ENCODE data around the gene DTX3L.

DNA sequence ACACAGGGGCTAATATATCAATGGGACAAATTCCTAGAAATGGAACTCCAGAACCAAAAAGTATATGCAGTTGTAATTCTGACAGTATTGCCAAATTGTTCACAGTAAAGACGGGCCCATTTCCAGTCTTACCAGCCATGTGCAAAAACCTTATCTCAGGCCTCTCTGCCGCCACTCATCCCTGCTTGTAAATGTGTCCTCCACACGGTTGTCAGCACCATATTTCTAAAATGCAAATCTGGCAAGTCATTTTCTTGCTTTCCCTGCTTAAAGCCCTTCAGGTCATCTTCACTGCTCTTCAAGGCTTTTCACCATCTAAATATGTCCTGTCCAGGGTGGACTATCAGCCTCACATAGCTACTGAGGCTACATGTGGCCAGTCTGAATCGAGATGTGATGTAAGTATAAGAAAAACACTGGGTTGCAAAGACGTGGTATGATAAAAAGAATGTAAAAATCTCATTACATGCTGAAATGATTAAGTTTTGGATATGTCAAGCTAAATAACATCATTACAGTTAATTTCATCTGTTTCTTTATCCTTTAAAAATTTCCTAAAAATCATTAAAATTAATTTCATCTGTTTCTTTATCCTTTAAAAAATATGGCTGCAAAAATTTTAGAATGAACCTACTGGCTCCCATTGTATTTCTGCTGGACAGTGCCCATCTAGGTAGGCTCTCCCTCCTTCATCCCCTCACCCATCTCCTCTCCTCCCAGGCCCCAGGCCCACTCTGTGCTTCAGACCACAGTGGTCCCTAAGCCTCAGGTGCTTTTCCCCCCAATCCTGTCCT lies 1.0 kb upstream of the DTX3L start:
- TF ChIP-seq EZH2 (IDR thresholded peaks at IDR 0.05; ENCODE audit: borderline replicate concordance): no peak
- TF ChIP-seq, protein P1, sequence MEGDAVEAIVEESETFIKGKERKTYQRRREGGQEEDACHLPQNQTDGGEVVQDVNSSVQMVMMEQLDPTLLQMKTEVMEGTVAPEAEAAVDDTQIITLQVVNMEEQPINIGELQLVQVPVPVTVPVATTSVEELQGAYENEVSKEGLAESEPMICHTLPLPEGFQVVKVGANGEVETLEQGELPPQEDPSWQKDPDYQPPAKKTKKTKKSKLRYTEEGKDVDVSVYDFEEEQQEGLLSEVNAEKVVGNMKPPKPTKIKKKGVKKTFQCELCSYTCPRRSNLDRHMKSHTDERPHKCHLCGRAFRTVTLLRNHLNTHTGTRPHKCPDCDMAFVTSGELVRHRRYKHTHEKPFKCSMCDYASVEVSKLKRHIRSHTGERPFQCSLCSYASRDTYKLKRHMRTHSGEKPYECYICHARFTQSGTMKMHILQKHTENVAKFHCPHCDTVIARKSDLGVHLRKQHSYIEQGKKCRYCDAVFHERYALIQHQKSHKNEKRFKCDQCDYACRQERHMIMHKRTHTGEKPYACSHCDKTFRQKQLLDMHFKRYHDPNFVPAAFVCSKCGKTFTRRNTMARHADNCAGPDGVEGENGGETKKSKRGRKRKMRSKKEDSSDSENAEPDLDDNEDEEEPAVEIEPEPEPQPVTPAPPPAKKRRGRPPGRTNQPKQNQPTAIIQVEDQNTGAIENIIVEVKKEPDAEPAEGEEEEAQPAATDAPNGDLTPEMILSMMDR (IDR thresholded peaks at IDR 0.05; ENCODE audit: poor library complexity): no peak

All from hepatocyte (in vitro differentiated cells).